Panc1 (cell line): Measurements from ENCODE around the gene PYM1. TPM values are rescaled to one million over a fixed set of nuclear protein-coding genes. Genes with fewer than 3 reads are reported as not detected.

ENCODE experiments used
- ATAC-seq: fragments of 200-7000 bp; cut with Tn5 transposase; 2 replicates; pipeline ENCODE4 v1.9.1; 2020; ENCODE audit warnings: mild to moderate bottlenecking, moderate library complexity
- BruUV-seq: library from RNA; stranded (reverse); fragments of 400-500 nt; replicated peaks from 2 replicates; lab custom pipeline; 2021; lab: Mats Ljungman, UMichigan
- CTCF ChIA-PET: fragments of 300-600 bp; sonication (Branson Sonifier 250); formaldehyde crosslinking; loops from one replicate; lab custom pipeline; 2022; ENCODE audit warnings: antibody characterized with exemption; lab: Charles Lee
- POLR2A ChIA-PET: fragments of 300-600 bp; sonication (Branson Sonifier 250); formaldehyde crosslinking; loops from one replicate; lab custom pipeline; 2022; ENCODE audit warnings: antibody characterized with exemption; lab: Charles Lee
- DNase-seq: peaks from one replicate; pipeline ENCODE4 v3.0.0-alpha.2; 2010; ENCODE audit warnings: low read depth, low spot score
- H3K27ac ChIP-seq: 2 replicates; pipeline ENCODE4 v1.5.1; 2011; ENCODE audit warnings: mild to moderate bottlenecking, low read length, inconsistent platforms
- H3K27me3 ChIP-seq: fragments of 200-500 bp; sonication (Bioruptor generic); 2 replicates; pipeline ENCODE4 v1.6.0; 2014; ENCODE audit warnings: low read length, inconsistent platforms; ENCODE audit not compliant: control insufficient read depth, insufficient read depth
- H3K36me3 ChIP-seq: fragments of 200-500 bp; sonication (Bioruptor generic); 2 replicates; pipeline ENCODE4 v1.5.1; 2014; ENCODE audit warnings: inconsistent platforms, mild to moderate bottlenecking, low read length, moderate library complexity; ENCODE audit not compliant: control insufficient read depth, insufficient read depth
- H3K4me1 ChIP-seq: 2 replicates; pipeline ENCODE4 v1.5.1; 2011; ENCODE audit warnings: inconsistent platforms, mild to moderate bottlenecking, low read length, moderate library complexity; ENCODE audit not compliant: control insufficient read depth, insufficient read depth
- H3K4me3 ChIP-seq, 2 experiments: 2 replicates each; pipeline ENCODE4 v1.5.1; 2011 to 2012; ENCODE audit warnings: low read depth in 2 of 2, low read length in 2 of 2, mild to moderate bottlenecking in 2 of 2, inconsistent platforms in 1 of 2, moderate library complexity in 1 of 2
- H3K9me3 ChIP-seq: fragments of 200-500 bp; sonication (Bioruptor generic); 2 replicates; pipeline ENCODE4 v1.5.1; 2014; ENCODE audit warnings: low read depth, mild to moderate bottlenecking, inconsistent platforms, low read length, moderate library complexity; ENCODE audit not compliant: control insufficient read depth, insufficient read depth
- CTCF ChIP-seq: fragments of 450-650 bp; IDR thresholded peaks from 2 replicates; pipeline ENCODE4 v1.5.1; 2017; ENCODE audit warnings: mild to moderate bottlenecking
- POLR2AphosphoS5 ChIP-seq: IDR thresholded peaks from 2 replicates; pipeline ENCODE4 v1.6.1; 2012; ENCODE audit warnings: mild to moderate bottlenecking, low read depth, low read length, moderate library complexity
- REST ChIP-seq, 2 experiments: IDR thresholded peaks; 2 replicates each; pipeline ENCODE4 v1.6.1; 2011 to 2012; ENCODE audit warnings: low read depth in 2 of 2, control low read depth in 1 of 2, low read length in 1 of 2, mild to moderate bottlenecking in 1 of 2, moderate library complexity in 1 of 2; ENCODE audit not compliant: insufficient read depth in 1 of 2
- SIN3A ChIP-seq: IDR thresholded peaks from 2 replicates; pipeline ENCODE4 v1.6.1; 2012; ENCODE audit warnings: low read depth, mild to moderate bottlenecking, low read length, moderate library complexity, borderline replicate concordance; ENCODE audit not compliant: insufficient read depth
- TCF7L2 ChIP-seq: IDR thresholded peaks from 2 replicates; pipeline ENCODE4 v1.6.1; 2011; ENCODE audit warnings: mild to moderate bottlenecking, low read depth, low read length, inconsistent platforms
- in situ Hi-C: cut with HindIII; loops from 2 replicates; pipeline ENCODE4 v1.10.0; 2016; ENCODE audit warnings: low sequenced_read_pairs, low pct_unique_long_range_greater_than_20kb
- intact Hi-C: fragments of 100-400 bp; cut with micrococcal nuclease; formaldehyde crosslinking; loops from one replicate; pipeline ENCODE4 v1.10.0; 2022; ENCODE audit not compliant: unreplicated experiment
- total RNA-seq: library from RNA; stranded (reverse); gene quantifications from one replicate; pipeline ENCODE4 v1.2.1, GENCODE V29; 2021; ENCODE audit not compliant: unreplicated experiment

Gene PYM1
- total RNA-seq, 1 experiment from 2014 or later: 32.2 TPM

DNA sequence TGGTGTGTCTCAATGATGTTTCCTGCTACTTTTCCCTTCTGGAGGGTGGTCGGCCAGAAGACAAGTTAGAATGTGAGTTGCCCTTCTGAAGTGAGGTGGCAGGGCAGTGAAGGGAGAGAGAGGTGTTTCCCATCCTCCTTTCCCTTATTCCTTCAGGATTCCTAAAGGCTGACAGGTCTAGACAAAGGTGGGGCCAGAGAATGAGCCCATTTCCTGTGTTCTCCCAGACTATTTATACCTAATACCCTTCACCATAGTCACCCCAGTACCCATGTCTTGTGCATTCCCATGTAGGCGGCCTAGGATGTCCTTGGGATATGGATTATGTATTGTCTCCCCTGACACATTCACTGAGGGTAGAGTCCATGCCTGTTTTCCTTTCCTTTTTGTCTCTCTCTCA, 10.3 kb upstream of the PYM1 start:
- Histone ChIP-seq H3K36me3 (no peaks in the 10 kb centered on the region), H3K4me1 (peaks cover 4% of the 10 kb centered on the region; the same call in 1 of the 2 replicates), H3K9me3 (no peaks in the 10 kb centered on the region), H3K27ac (no peak overlapping the region), H3K4me3 (no peak overlapping the region), H3K27me3 (peaks cover 7% of the 10 kb centered on the region; the same call in 1 of the 2 replicates)
- CTCF ChIA-PET: interaction anchor here (0.9 kb wide), 1 partner anchor 81 kb away, joined by 3 read pairs; no protein-coding TSS in a partner anchor
- POLR2A ChIA-PET: no interaction called here
- TF ChIP-seq TCF7L2 (no peak), REST (IDR thresholded peaks at IDR 0.05; ENCODE audit: insufficient read depth in 1 of 2, low read depth in 2 of 2, low read length in 1 of 2) (no peak), POLR2AphosphoS5 (no peak), CTCF (no peak), SIN3A (no peak)
- in situ Hi-C loops: no loop called here
- BruUV-seq: no TSS peak
- ATAC-seq (no peak), DNase-seq (no peak)
- intact Hi-C loops: no loop called here

DNA sequence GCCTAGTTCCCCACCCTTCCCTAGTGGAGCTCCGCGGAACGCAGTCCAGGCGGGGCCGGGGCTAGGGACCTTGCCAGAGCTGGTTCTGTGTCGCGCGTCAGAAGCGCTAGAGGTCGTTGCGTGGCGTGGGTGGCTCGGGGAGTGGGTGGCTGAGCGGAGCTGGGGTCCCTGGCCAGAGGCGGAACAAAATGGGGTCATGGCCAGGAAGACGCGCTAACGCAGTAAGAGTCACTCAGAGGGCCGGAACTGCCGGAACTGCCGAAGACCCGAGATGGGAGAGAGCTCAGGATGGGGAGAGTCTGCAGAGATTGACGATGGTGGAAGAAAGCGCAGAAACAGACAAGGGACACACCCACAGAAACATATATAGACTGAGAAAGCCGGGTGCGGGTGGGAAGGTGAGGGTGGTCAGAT, 8.1 kb upstream of the PYM1 start:
- BruUV-seq: no TSS peak
- Histone ChIP-seq H3K9me3 (no peaks in the 10 kb centered on the region), H3K4me3 (no peak overlapping the region), H3K27ac (no peak overlapping the region), H3K36me3 (no peaks in the 10 kb centered on the region), H3K27me3 (peaks cover 14% of the 10 kb centered on the region; the same call in 1 of the 2 replicates), H3K4me1 (peaks cover 18% of the 10 kb centered on the region)
- ChIA-PET CTCF (no interaction called here), POLR2A (no interaction called here)
- intact Hi-C loops: no loop called here
- DNase-seq: no peak
- no peak for ATAC-seq
- in situ Hi-C loops: no loop called here
- TF ChIP-seq CTCF (no peak), POLR2AphosphoS5 (no peak), REST (IDR thresholded peaks at IDR 0.05; ENCODE audit: insufficient read depth in 1 of 2, low read depth in 2 of 2, low read length in 1 of 2) (no peak), SIN3A (no peak), TCF7L2 (no peak)
